ENCODE results near the gene NPEPL1.
"Not testable (repeated sequence)": the region's sequence is repeated elsewhere in the genome, so short reads cannot be mapped to it uniquely, and the experiment has no call there.

The NPEPL1 gene

DNA sequence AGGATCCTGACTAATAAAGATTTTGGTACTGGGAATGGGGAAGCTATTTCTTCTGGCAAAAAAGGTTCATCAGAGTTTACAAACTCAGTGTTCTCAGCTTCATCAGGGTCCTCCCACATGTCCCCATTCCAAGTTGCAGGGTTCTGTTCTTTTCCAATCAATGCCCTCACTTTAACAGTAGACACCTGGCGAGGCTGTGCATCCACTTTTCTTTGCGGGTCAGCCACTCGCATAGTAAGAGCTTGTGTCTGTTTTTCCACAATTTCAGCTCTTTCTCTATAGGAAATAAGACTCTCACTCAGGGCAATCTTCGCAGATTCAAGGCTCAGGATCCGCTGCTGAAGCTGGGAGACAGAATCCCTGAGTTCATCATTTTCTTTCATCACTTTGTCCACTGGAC is 65.0 kb downstream of the NPEPL1 start:
- not testable (repeated sequence) for DNase-seq (ENCODE audit: low read depth, low spot score)

GRCh38 chr20:58759947-58760346 is 67.3 kb downstream of the NPEPL1 start:
- DNase-seq (ENCODE audit: low read depth, low spot score): no peak

GRCh38 chr20:58760856-58761255 is 68.3 kb downstream of the NPEPL1 start:
- no peak for DNase-seq (ENCODE audit: low read depth, low spot score)

GRCh38 chr20:58762120-58762519 is 69.5 kb downstream of the NPEPL1 start:
- DNase-seq (ENCODE audit: low read depth, low spot score): no peak

DNA sequence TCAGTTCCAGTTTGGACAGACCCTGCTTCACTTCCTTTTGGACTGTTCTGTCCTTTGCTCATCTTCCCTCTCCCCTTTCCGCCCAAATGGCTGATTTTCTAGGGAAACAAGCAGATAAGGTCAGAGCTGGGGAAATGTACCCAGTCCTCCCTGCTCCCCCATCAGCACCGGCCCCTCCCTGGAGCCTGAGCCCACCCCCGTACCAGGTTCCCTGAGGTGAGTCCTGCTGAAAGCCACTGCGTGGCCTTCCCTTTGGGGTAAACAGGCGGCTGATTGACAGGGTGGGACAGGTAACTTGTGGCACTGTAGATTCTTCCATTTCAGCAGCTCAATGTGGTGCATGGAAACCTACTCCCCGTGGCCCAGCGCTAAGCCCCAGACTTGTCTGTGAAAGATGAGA is 70.5 kb downstream of the NPEPL1 start:
- DNase-seq (ENCODE audit: low read depth, low spot score): no peak

Data from activated naive CD8-positive, alpha-beta T cell treated with anti-CD3 and anti-CD28 coated beads, Interleukin-2, amount 50 U/mL, for 16 hours (primary cell).